Activated CD8-positive, alpha-beta T cell treated with anti-CD3 and anti-CD28 coated beads for 36 hours (primary cell): Measurements from ENCODE around the gene CDC27. TPM values are rescaled to one million over a fixed set of nuclear protein-coding genes. Genes with fewer than 3 reads are reported as not detected.

Experiments used
- ATAC-seq: fragments of 200-7000 bp; cut with Tn5 transposase; one replicate; pipeline ENCODE4 v1.10.0; 2021; ENCODE audit warnings: mild to moderate bottlenecking, moderate library complexity
- CTCF ChIA-PET: fragments of 350-600 bp; sonication (Branson Sonifier 250); formaldehyde crosslinking; loops from one replicate; lab custom pipeline; 2021; ENCODE audit warnings: antibody characterized with exemption; lab: Charles Lee
- POLR2A ChIA-PET: fragments of 350-600 bp; sonication (Branson Sonifier 250); formaldehyde crosslinking; loops from one replicate; lab custom pipeline; 2021; ENCODE audit warnings: antibody characterized with exemption; lab: Charles Lee
- DNase-seq: peaks from one replicate; pipeline ENCODE4 v3.0.0-alpha.2; 2020
- H3K27ac Mint-ChIP-seq: one replicate; pipeline ENCODE4 v1.8.0; 2021; ENCODE audit warnings: mild to moderate bottlenecking, mixed read lengths
- H3K27me3 Mint-ChIP-seq: one replicate; pipeline ENCODE4 v1.8.0; 2021; ENCODE audit warnings: mixed read lengths
- H3K36me3 Mint-ChIP-seq: one replicate; pipeline ENCODE4 v1.8.0; 2021; ENCODE audit warnings: low read depth, mixed read lengths
- H3K4me1 Mint-ChIP-seq: one replicate; pipeline ENCODE4 v1.8.0; 2021; ENCODE audit warnings: low read depth, mixed read lengths
- H3K4me3 Mint-ChIP-seq: one replicate; pipeline ENCODE4 v1.8.0; 2021; ENCODE audit warnings: mild to moderate bottlenecking, moderate library complexity, mixed read lengths
- H3K9me3 Mint-ChIP-seq: one replicate; pipeline ENCODE4 v1.8.0; 2021; ENCODE audit warnings: mixed read lengths
- CTCF ChIP-seq: fragments of 200-600 bp; IDR thresholded peaks from one replicate; pipeline ENCODE4 v1.8.0; 2022; ENCODE audit warnings: antibody characterized with exemption, mild to moderate bottlenecking
- intact Hi-C: fragments of 100-400 bp; cut with micrococcal nuclease; formaldehyde crosslinking; loops from one replicate; pipeline ENCODE4 v1.10.0; 2022
- total RNA-seq, 2 experiments: library from RNA; stranded (reverse); gene quantifications; one replicate each; pipeline ENCODE4 v1.2.3, GENCODE V29; 2021

The CDC27 gene
- total RNA-seq, 2 experiments from 2014 or later: 103 TPM

GRCh38 chr17:47204722-47205418 lies 15.8 kb upstream of the CDC27 start:
- no peaks in the 10 kb centered on the region for H3K36me3 Mint-ChIP-seq
- H3K9me3 Mint-ChIP-seq: no peaks in the 10 kb centered on the region
- CTCF ChIA-PET: interaction anchor here (1.5 to 2.0 kb wide), 2 partner anchors 15 to 25 kb away, joined by 4 to 6 read pairs; no protein-coding TSS in a partner anchor
- peak overlapping the region; percentile 49 for H3K4me3 Mint-ChIP-seq
- peak overlapping the region; percentile 92 for H3K27ac Mint-ChIP-seq
- TF ChIP-seq CTCF: no peak
- ATAC-seq (peak; percentile 71), DNase-seq (peak; percentile 42)
- POLR2A ChIA-PET: interaction anchor here (1.2 to 3.0 kb wide), 3 partner anchors 15 kb away, joined by 5 to 14 read pairs (median 11); partner anchors contain the start of gene CDC27
- intact Hi-C loops: no loop called here
- H3K27me3 Mint-ChIP-seq: no peaks in the 10 kb centered on the region
- H3K4me1 Mint-ChIP-seq: peaks cover 54% of the 10 kb centered on the region

GRCh38 chr17:47203984-47204721 lies 15.1 kb upstream of the CDC27 start:
- no peaks in the 10 kb centered on the region for H3K36me3 Mint-ChIP-seq

GRCh38 chr17:47201166-47201565 lies 12.1 kb upstream of the CDC27 start:
- H3K36me3 Mint-ChIP-seq: no peaks in the 10 kb centered on the region
- TF ChIP-seq CTCF: no peak
- intact Hi-C loops: no loop called here
- ChIA-PET POLR2A (interaction anchor here (0.6 to 1.2 kb wide), 2 partner anchors 18 to 34 kb away, joined by 3 read pairs; no protein-coding TSS in a partner anchor), CTCF (interaction anchor here (1.8 kb wide), 1 partner anchor 10 kb away, joined by 7 read pairs; no protein-coding TSS in a partner anchor)
- no peak overlapping the region for H3K27ac Mint-ChIP-seq
- DNase-seq (no peak), ATAC-seq (no peak)
- H3K4me1 Mint-ChIP-seq: peaks cover 43% of the 10 kb centered on the region
- H3K9me3 Mint-ChIP-seq: no peaks in the 10 kb centered on the region
- no peak overlapping the region for H3K4me3 Mint-ChIP-seq
- H3K27me3 Mint-ChIP-seq: no peaks in the 10 kb centered on the region

More at GRCh38 chr17:47203984-47204721, 15.1 kb upstream of the CDC27 start:
- intact Hi-C loops: no loop called here
- ATAC-seq (peak; percentile 77), DNase-seq (peak; percentile 86)
- no peaks in the 10 kb centered on the region for H3K27me3 Mint-ChIP-seq
- ChIA-PET CTCF (interaction anchor here (1.5 kb wide), 1 partner anchor 25 kb away, joined by 4 read pairs; no protein-coding TSS in a partner anchor), POLR2A (interaction anchor here (1.2 to 1.6 kb wide), 2 partner anchors 15 to 16 kb away, joined by 5 to 11 read pairs; partner anchors contain the start of gene CDC27)
- H3K9me3 Mint-ChIP-seq: no peaks in the 10 kb centered on the region
- TF ChIP-seq CTCF: no peak
- peak overlapping the region; percentile 92 for H3K27ac Mint-ChIP-seq
- H3K4me3 Mint-ChIP-seq: peak overlapping the region; percentile 41
- H3K4me1 Mint-ChIP-seq: peaks cover 56% of the 10 kb centered on the region

- CTCF ChIA-PET: interaction anchor here (1.8 kb wide), 1 partner anchor 9 kb away, joined by 7 read pairs; no protein-coding TSS in a partner anchor
- peaks cover 34% of the 10 kb centered on the region for H3K4me1 Mint-ChIP-seq
- no peaks in the 10 kb centered on the region for H3K27me3 Mint-ChIP-seq
- POLR2A ChIA-PET: interaction anchor here (1.2 kb wide), 1 partner anchor 19 kb away, joined by 3 read pairs; no protein-coding TSS in a partner anchor
- peak overlapping the region; percentile 63 for H3K27ac Mint-ChIP-seq
- no peaks in the 10 kb centered on the region for H3K9me3 Mint-ChIP-seq
- ATAC-seq: no peak
- no peak for DNase-seq
- no peaks in the 10 kb centered on the region for H3K36me3 Mint-ChIP-seq
- intact Hi-C loops: no loop called here
- no peak for TF ChIP-seq CTCF
- no peak overlapping the region for H3K4me3 Mint-ChIP-seq
These were observed 11.2 kb upstream of the CDC27 start for GRCh38 chr17:47200325-47200664.
